GM18873 (cell line): ENCODE measurements around the gene CNTNAP4.

ENCODE experiments used
- ATAC-seq: cut with Tn5 transposase; IDR thresholded peaks from one replicate; pipeline ENCODE4 v1.9.1; 2021; ENCODE audit warnings: mild to moderate bottlenecking, moderate library complexity, moderate number of reproducible peaks; ENCODE audit not compliant: unreplicated experiment, low FRiP score

Gene CNTNAP4

DNA sequence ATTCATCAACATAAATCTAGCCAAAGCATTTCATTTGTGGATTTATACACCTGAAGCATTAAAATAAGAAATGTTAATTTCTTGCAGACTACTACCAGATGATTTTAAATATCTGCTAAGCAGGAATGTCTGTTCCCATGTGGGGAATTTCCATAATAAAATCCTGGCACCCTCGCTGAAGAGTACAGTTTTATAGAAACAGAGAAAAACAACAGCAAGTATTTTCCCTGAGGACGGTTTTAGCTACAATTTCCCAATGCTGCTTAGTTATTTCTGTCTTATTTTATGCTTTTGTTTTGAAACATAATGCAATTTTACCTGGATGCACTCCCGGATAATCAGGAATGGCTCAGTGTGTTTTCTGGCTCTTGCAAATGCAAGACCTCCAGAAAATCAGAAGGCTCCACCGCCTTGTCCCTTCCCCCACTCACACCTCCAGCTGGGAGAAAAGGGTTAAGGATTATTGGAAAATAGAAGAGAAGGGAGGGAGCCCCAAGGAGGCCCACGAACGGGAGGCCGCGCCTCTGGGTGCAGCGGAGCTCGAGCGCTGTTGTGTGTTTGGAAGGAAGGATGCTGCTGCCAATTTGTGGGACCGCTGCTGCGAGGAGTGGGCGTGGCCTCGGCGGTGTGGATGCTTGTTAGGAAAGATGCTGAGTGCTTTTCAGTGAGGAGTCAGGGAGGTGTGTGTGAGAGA is at the start of gene CNTNAP4:
Gene CNTNAP4, plus strand, starts transcription at position 657 of the 694 bp plus-strand sequence. CDS start 262 bp downstream, outside the sequence.
- no peak for ATAC-seq

DNA sequence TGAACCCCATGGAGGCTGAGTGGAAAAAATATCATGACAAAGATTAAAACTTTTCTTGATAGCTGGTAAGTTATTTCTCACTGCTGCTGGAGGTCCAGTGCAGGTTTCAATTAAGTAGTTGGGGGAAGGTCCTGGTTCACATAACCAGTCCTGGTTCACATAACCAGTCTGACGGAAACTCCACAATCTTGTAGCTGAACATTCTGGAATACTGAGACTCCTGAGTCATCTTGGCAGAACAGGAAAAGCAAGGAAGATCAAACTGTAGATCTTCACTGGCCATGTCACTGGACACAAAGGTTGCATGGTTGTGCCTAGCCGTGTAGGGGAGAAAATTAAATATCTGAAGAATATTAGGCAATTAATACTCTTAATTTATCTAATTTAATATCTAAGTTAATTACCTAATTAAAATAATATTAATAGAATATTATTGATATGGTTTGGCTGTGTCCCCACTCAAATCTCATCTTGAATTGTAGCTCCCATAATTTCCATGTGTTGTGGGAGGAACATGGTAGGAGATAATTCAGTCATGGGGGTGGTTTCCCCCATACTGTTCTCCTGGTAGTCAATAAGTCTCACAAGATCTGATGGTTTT is 48.6 kb upstream of the CNTNAP4 start:
- ATAC-seq, result no peak

DNA sequence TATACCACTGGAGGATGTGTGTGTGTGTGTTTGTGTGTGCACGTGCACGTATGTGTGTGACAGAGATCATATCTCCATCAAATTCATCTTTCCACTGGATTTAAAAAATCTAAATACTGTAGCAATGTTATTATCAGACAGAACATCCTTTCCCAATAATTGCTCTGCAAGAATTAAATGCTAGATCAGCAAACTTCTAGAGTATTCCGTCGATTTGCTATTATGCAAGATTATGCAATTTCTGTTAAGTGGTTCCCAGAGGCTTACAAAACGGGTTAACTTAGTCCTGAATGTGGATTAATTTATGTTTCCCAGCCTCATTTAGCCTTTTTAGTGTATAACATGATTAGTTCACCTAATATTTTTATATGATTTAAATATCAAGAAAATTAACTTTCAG is 44.5 kb upstream of the CNTNAP4 start:
- no peak for ATAC-seq

DNA sequence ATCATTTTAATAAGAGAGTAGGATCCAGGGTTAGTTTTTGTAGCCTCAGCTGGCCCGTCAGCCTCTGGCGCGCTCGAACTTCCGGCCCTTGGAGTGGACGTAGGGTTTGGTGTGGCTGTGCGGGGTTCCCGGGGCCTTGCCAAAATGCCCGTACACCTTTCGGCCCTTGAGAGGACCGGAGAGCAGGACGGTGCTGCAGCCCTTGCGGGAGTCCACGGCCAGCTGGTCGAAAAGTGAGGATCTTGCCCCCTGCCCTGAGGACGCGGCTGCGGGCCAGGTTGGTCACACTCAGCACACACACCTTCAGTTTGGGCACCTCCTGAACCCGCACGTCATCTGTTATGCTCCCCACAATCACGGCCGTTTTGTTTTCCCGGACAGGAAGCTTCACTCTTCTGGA is 42.2 kb upstream of the CNTNAP4 start:
- no peak for ATAC-seq

DNA sequence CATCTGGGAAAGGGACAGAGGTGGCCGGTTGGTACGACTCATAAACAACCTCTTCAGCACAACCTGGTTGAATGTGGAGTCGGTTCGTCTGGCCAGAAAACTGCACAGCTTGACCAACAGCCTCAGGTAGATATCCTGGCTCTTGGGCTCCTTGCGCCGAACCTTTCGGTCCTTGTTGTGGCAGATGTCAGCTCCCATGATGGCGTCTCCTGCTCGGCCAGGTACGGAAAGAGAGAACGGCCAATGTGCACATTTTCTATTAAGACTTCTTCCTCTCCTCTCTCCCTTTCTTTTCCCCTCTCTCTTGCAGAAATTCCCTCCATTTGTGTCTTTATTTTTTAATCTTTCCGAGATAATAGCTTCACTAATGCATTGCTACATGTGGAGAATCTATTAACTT is 41.8 kb upstream of the CNTNAP4 start:
- ATAC-seq, result no peak

DNA sequence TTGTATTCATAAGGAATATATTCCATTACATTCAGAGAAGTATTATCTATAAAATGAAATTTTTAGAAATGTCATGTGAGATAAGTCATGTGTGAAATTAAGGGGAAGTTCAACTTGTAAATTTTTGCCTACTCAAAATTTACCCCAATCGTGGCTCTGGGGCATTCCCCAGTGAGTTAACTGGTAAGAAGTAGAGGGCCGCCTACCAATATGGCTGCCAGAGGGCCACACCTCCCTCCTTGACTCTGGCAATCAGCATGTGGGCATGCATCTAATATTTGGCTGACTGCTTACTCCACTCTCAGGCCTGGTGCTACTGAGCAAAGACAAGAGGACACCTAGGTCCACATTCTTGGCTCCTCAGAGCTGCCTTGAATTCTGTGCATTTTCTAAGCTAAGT is 39.7 kb upstream of the CNTNAP4 start:
- no peak for ATAC-seq

DNA sequence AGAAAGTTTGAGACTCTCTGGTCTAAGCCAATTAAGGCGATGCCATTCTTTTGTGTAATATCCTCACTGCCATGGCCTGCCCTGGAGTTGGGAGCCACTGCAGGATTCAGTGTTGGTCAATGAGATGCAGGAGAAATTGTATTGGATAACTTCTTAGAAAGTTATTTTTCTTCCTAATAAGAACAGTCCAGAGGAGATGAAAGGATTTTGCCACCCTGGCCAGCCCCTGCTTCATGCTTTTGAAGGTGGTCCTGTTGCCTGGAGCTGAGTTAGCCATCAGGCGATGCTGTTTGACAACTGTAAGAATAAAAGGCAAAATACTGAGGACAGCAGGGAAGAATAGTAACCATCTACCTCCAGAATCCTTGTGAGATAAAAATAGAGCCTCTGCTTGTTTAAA is 35.4 kb upstream of the CNTNAP4 start:
- no peak for ATAC-seq

DNA sequence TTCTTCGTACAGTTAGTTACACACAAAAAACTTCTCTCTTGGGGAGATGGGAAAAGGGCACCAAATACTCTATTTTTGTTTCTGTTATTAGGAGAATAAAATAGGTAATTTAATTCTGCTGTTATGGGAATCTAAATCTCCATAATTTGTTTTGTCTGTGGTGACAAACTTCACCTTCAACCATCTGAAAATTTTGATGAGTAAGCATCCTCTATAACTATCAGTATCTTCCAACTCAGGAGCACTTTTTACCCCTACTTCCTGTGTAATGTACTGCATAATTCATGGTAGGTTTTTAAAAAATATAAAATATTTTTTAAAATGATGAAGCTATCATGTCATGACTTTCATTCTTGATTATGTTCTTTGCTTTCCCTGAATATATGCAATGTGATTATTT is 33.6 kb upstream of the CNTNAP4 start:
- ATAC-seq, result no peak

DNA sequence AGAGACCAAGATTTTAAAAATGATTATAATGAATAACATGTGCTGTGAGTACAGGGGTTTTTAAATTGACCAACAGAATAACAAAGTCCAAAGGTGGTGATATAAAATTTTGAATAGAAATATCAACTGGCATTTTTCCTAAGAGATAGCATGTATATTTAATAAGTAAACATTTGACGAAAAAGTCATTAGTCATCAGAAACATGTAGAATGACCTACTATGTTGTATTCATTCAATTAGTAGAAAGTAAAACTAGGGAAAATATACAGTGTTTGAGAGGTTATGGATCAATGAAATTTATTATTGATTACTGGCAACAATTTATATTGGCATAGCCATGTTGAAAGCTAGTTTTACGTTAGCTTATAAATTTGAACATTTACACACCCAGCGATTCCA is 30.6 kb upstream of the CNTNAP4 start:
- ATAC-seq, result no peak

DNA sequence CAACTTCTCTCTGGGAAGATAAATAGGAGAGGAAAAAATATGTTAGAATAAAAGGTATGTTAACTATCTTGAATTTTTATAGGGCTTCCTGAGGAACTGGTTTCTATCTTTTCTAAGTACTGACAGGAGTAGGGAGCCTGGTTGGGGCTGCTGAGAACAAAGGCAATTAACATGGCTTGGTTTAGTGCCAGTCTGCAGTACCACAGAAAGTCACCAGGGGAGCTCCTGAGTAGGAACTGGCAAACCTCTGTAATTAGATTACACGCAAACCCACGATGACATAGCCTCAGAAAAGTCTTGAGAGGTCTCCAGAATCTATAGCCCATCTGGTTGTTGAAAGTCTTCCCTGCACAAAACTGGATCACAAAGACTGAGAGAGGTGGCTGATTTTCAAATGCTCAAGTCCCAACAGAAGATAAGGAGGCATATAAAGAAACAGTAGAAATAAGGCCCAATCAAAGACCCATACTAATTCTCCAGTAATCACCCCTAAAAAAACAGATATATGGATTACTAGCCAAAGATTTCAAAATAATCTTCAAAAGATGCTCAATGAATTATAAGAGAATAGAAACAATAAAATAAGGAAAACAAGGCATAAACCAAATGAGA is 11.7 kb upstream of the CNTNAP4 start:
- peak; percentile 70 for ATAC-seq

DNA sequence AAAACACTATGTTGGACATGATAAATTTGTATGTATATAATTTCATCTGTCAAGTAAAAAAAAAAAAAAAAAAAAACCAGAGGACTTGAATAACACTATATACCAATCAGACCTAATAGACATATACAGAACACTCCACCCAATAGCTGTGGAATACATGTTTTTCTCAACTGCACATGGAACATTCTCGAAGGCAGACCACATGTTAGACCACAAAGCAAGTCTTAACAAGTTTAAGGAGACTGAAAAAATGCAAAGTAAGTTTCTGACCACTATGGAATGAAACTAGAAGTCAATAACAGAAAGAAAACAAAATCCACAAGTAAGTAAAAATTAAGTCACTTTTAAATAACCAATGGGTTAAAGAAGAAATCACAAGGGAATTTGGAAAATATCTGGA is 8.4 kb upstream of the CNTNAP4 start:
- no peak for ATAC-seq

DNA sequence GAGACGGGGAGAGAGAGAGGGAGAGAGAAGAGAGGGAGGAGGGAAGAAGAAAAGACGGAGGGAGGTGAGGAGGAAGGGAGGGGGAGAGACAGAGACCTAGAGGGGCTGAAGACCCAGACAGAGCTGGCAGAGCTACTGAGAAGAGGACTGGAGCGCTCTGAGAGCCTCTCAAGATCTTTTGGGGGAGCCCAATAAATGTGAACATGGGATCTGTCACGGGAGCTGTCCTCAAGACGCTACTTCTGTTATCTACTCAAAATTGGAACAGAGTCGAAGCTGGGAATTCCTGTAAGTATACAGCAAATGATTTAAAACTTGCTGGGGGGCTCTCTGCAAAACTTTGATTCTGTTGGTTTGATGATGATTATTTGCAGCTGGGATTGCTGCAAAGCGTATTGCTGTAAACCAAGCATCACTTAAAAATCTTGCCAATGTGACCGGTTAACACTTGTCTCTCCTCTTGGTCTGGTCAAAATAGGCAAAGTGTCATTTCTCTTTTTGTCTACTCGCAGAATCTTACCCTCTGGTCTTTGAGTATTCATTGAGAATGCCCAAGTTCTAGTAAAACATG is 344 bp downstream of the CNTNAP4 start:
- ATAC-seq, result no peak

DNA sequence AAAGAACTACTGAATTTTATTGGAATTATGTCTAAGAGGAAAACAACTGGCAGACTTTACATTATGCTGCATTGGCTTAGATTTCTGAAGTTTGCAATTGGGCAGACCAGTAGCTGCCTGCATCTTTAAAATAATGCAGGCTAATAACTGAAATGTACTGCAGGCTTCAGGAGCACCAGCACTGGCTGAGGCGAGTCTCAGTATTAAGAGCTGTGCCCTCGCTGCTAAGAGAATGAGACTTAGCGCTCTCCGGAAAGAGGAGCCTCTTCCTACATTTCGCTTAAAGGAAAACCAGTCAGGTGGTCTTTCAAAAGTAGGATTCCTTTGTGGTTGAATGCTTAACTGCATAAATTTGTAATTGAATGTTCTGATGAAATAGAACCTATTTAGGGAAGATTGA is 885 bp downstream of the CNTNAP4 start:
- ATAC-seq, result no peak

DNA sequence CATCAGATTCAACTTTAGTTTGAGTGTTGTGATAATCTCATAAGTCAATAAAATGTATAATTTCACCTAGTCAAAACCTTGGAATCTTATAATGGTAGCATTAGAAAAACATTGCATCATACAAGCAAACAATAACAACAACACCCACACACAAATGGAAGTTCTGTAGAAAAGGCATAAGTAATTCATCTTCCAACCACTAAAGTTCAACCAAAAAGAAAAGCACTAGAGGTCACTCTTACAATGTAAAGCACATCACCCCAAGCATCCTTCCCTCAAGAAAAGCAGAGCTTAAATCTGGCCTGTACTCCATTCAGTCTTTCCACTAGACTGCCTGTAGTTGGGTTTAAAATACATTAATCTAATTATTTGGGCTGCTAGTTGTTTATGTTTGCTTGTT is 1.8 kb downstream of the CNTNAP4 start:
- no peak for ATAC-seq

DNA sequence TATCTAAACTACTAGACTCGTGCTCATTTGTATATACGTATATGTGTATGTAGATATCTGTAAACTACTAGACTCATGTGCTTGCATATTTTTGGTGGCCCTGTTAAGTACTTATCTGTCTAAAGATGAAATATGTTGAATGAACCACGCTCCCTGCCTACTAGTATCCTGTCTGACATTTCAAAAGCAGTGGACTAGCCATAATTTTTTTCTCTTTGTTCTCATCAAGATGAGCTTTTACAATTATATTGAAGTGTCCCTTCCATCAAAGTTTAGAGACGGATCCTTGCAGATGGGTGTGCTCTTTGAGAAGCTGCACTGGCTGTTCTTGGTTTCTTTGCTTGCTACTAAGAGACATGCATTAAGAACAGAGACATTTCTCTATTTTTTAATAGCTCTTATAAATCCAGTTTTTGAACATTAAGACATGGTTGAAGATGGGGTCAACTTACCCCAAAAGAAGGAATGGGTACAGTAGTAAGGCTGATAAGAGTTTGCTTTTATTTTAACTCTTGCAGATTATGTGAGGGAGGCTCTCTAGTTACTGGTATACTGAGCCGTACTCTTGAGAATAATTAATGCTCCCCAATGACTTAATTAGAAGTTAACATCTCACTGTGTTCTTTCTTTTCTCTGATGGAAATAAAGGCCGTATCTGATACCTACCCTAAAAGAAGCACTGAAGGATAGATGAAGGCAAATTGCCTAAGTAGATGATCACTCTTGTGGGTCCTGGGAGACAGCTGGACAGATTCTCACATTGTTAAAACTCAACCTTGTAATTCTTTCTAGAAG is 3.4 kb downstream of the CNTNAP4 start:
- no peak for ATAC-seq

DNA sequence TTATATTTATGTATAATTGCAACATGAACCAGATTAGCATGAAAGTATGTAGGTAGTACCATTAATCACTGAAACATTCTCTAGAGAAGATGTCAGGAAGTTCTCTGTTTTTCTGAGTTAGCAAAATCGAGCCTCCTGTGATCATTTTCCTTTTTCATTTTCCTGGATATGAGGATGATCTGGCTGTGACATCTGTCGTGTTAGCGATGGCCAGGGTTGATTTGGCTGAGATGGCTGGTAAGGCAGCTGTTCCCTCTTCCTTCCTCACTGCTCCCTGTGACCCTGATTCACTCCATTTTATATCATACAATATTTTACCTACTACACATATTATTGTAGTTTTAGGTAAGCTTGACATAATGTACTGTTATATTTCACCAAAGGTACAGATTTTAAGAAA is 10.3 kb downstream of the CNTNAP4 start:
- no peak for ATAC-seq

DNA sequence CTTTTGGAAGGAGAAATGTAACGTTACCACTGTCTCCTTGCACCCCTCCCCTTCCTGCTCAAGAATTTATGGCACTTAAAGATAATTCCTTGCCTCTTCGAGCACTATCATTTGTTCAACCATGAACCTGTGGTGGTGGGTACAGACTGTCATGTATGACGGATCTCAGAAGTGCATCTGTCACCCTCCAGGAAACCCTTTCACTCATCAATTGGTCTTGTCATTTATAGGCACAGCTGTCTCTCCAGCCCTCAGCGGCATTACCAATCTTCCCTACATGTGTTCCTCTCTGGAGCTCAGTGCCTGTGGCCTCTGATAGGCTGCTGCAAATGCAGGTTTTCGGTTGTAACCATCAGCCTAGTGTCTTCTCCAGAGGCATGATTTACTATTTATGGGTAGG is 15.0 kb downstream of the CNTNAP4 start:
- no peak for ATAC-seq

DNA sequence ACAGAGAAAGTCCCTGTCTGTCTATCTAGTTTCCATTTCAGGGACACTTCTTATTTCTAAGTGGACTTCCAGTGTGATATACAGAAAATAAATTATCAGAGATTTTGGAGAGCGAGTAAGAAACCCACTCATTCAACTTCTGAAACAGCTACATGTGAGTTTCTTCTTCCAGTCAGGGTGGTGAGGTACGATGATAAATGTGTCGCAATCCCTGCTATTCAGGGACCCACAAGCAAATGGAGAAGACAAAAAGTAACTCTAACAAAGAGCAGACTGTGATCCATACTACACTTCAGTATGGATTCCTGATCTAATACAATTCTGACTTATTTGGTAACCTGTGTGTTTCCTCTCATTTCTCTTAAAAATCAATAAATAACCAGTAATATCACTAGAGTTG is 16.8 kb downstream of the CNTNAP4 start:
- no peak for ATAC-seq

DNA sequence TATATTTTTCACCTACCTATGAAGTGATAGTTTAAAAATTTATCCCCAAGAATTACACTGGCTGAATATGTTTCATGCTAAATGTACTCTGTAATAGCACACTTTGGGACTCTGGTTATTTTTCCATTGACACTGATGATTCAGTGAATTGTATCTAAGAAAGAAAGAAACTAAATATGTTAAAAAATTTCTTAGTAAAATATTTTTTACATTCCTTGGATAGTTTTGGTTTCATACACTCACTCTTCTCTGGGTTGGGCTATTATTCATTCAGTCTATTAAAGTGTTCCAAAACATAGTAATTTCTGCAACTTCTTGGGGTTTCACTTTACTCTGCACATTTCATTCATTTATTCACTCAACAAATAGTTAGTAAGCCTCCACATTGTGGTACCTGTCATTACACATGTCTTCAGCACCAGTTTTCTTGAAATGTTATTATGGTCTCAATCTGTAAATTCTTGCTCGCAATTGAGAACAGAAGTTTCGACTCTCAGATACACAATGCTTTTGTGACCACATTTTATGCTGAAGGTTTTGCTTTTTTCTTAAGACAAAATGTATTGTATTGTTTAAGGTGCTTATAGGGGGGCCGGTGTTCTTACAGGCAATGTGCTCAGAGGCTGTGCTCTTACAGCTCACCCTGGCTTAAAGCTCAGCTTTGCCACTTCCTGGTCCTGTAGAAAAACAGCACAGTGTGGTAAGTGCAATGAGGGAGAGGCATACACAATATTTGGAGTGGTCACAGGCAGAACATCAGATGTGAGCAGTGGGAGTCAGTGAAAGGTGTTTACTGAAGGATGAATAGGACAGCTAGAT is 17.4 kb downstream of the CNTNAP4 start:
- ATAC-seq, result no peak

DNA sequence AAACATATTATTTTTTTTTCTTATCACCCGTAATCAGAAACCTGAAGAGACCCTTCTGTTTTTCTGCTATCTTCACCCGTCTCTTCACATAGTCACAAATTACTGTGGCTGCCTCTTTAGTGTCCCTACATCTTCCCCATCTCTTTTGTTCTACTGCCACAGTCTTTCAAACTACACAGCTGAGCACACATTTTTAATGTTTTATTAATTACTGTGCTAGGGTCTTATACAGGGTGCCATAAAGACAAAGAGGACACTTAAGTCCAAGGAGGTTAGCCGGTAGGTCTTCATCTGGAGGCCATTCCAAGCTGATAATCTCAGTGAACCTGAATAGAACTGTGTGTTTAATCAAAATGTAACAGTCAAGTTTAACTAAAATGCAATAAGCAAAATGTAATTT is 20.7 kb downstream of the CNTNAP4 start:
- no peak for ATAC-seq
